ENCODE results near the gene KHK.

Gene KHK

GRCh38 chr2:27096748-27097297, 10.3 kb downstream of the KHK start:
- TF ChIP-seq CTCF (IDR thresholded peaks at IDR 0.05; ENCODE audit: low read depth, low read length), result no peak
- no peak for DNase-seq (ENCODE audit: low read depth in 2 of 2)
- H3K4me3 ChIP-seq (replicated peaks in 1 of 2; ENCODE audit: low read depth in 2 of 2, low read length in 2 of 2), result no peak overlapping the region

- no peak for DNase-seq (ENCODE audit: low read depth in 2 of 2)
- TF ChIP-seq CTCF (IDR thresholded peaks at IDR 0.05; ENCODE audit: low read depth, low read length), result no peak
- H3K4me3 ChIP-seq (replicated peaks in 1 of 2; ENCODE audit: low read depth in 2 of 2, low read length in 2 of 2), result no peak overlapping the region
These were observed 10.8 kb downstream of the KHK start for GRCh38 chr2:27097341-27097740.

- H3K4me3 ChIP-seq (replicated peaks in 1 of 2; ENCODE audit: low read depth in 2 of 2, low read length in 2 of 2), result no peak overlapping the region
- no peak for DNase-seq (ENCODE audit: low read depth in 2 of 2)
- no peak for TF ChIP-seq CTCF (IDR thresholded peaks at IDR 0.05; ENCODE audit: low read depth, low read length)
These were observed 12.9 kb downstream of the KHK start for GRCh38 chr2:27099334-27099955.

- no peak overlapping the region for H3K4me3 ChIP-seq (replicated peaks in 1 of 2; ENCODE audit: low read depth in 2 of 2, low read length in 2 of 2)
- DNase-seq (ENCODE audit: low read depth in 2 of 2), result no peak
- no peak for TF ChIP-seq CTCF (IDR thresholded peaks at IDR 0.05; ENCODE audit: low read depth, low read length)
These were observed 13.5 kb downstream of the KHK start for GRCh38 chr2:27100036-27100435.

- TF ChIP-seq CTCF (IDR thresholded peaks at IDR 0.05; ENCODE audit: low read depth, low read length), result no peak
- H3K4me3 ChIP-seq (replicated peaks in 1 of 2; ENCODE audit: low read depth in 2 of 2, low read length in 2 of 2), result no peak overlapping the region
- DNase-seq (ENCODE audit: low read depth in 2 of 2), result no peak
These were observed 15.8 kb downstream of the KHK start for GRCh38 chr2:27102329-27102728.

GRCh38 chr2:27105981-27106380, 19.4 kb downstream of the KHK start:
- no peak for TF ChIP-seq CTCF (IDR thresholded peaks at IDR 0.05; ENCODE audit: low read depth, low read length)

GRCh38 chr2:27108221-27108620, 21.6 kb downstream of the KHK start:
- no peak for TF ChIP-seq CTCF (IDR thresholded peaks at IDR 0.05; ENCODE audit: low read depth, low read length)

More at GRCh38 chr2:27105981-27106380, 19.4 kb downstream of the KHK start:
- no peak overlapping the region for H3K4me3 ChIP-seq (replicated peaks in 1 of 2; ENCODE audit: low read depth in 2 of 2, low read length in 2 of 2)
- DNase-seq (ENCODE audit: low read depth in 2 of 2), result no peak

More at GRCh38 chr2:27108221-27108620, 21.6 kb downstream of the KHK start:
- no peak for DNase-seq (ENCODE audit: low read depth in 2 of 2)
- no peak overlapping the region for H3K4me3 ChIP-seq (replicated peaks in 1 of 2; ENCODE audit: low read depth in 2 of 2, low read length in 2 of 2)

Data from cardiac fibroblast (primary cell).